Fibroblast of lung (primary cell): ENCODE measurements around the gene PRPF4. TPM values are rescaled to one million over a fixed set of nuclear protein-coding genes. Genes with fewer than 3 reads are reported as not detected.
A peak's percentile ranks its signal among the peaks of the same experiment; 100 is the strongest.

ENCODE experiments used
- DNase-seq, 2 donors: peaks; one replicate each; pipeline versions ENCODE4 v3.0.0 to v3.0.0-alpha.2; 2010; ENCODE audit warnings: low read depth in 2 of 2
- H2AFZ ChIP-seq: 2 replicates; pipeline ENCODE4 v1.5.1; 2012; ENCODE audit warnings: low read length, control low read depth, inconsistent platforms
- H3K27ac ChIP-seq: 2 replicates; pipeline ENCODE4 v1.5.1; 2011; ENCODE audit warnings: low read length, control low read depth; ENCODE audit not compliant: insufficient read depth
- H3K27me3 ChIP-seq: 2 replicates; pipeline ENCODE4 v1.5.1; 2011; ENCODE audit warnings: mild to moderate bottlenecking, low read length; ENCODE audit not compliant: control insufficient read depth, insufficient read depth
- H3K36me3 ChIP-seq: 2 replicates; pipeline ENCODE4 v1.5.1; 2011; ENCODE audit warnings: low read length; ENCODE audit not compliant: control insufficient read depth, insufficient read depth
- H3K4me1 ChIP-seq: 2 replicates; pipeline ENCODE4 v1.5.1; 2011; ENCODE audit warnings: low read length; ENCODE audit not compliant: control insufficient read depth, insufficient read depth; ENCODE audit errors: extremely low read depth
- H3K4me2 ChIP-seq: 2 replicates; pipeline ENCODE4 v1.5.1; 2011; ENCODE audit warnings: low read length, control low read depth; ENCODE audit not compliant: insufficient read depth; ENCODE audit errors: extremely low read depth
- H3K4me3 ChIP-seq, 4 experiments: fragments of 200-600 bp in 1 of 4; sonication (generic) in 1 of 4; replicated peaks in 1 of 4; 2 replicates each; pipeline ENCODE4 v1.5.1; 2011 to 2016; ENCODE audit warnings: low read length in 4 of 4, low read depth in 3 of 4, mild to moderate bottlenecking in 3 of 4, control low read depth in 2 of 4, inconsistent platforms in 1 of 4, mixed read lengths in 1 of 4; ENCODE audit not compliant: insufficient read depth in 1 of 4; ENCODE audit errors: control extremely low read depth in 1 of 4
- H3K79me2 ChIP-seq: 2 replicates; pipeline ENCODE4 v1.5.1; 2012; ENCODE audit warnings: mild to moderate bottlenecking, low read length, inconsistent platforms; ENCODE audit not compliant: control insufficient read depth, insufficient read depth
- H3K9ac ChIP-seq: 2 replicates; pipeline ENCODE4 v1.5.1; 2011; ENCODE audit warnings: mild to moderate bottlenecking, low read length, control low read depth; ENCODE audit not compliant: insufficient read depth
- H3K9me3 ChIP-seq: 2 replicates; pipeline ENCODE4 v1.5.1; 2012; ENCODE audit warnings: low read depth, low read length; ENCODE audit not compliant: control insufficient read depth, insufficient read depth
- H4K20me1 ChIP-seq: 2 replicates; pipeline ENCODE4 v1.5.1; 2011; ENCODE audit warnings: low read length; ENCODE audit not compliant: control insufficient read depth, insufficient read depth; ENCODE audit errors: extremely low read depth
- EZH2 ChIP-seq: IDR thresholded peaks from 2 replicates; pipeline ENCODE4 v1.5.1; 2012; ENCODE audit warnings: low read length, control low read depth, mild to moderate bottlenecking; ENCODE audit errors: missing control alignments
- polyA plus RNA-seq, 2 donors: library from polyadenylated mRNA; depleted of rRNA in 1 of 2; stranded (reverse) in 1 of 2; unstranded in 1 of 2; fragments of >200 nt; gene quantifications; 2 replicates each; pipeline ENCODE4 v1.2.1, GENCODE V29; 2011 to 2012; ENCODE audit warnings: missing spikeins in 1 of 2
- total RNA-seq: library from RNA; depleted of rRNA; stranded (reverse); fragments of >200 nt; gene quantifications from 2 replicates; pipeline ENCODE4 v1.2.1, GENCODE V29; 2014
- TF ChIP-seq, protein P1 (sequence below), 2 donors: IDR thresholded peaks in 1 of 2; conservative IDR thresholded peaks in 1 of 2; 1 replicate in 1 of 2; 2 replicates in 1 of 2; pipeline ENCODE4 v1.5.1; 2011 to 2012; ENCODE audit warnings: low read length in 2 of 2, control low read depth in 1 of 2, inconsistent platforms in 1 of 2, low read depth in 1 of 2, mild to moderate bottlenecking in 1 of 2

PRPF4 gene
- total and polyA plus RNA-seq, 2 donors (not counting 1 experiment from before 2014, with no cell fraction given) = 19.5 to 25.1 TPM

DNA sequence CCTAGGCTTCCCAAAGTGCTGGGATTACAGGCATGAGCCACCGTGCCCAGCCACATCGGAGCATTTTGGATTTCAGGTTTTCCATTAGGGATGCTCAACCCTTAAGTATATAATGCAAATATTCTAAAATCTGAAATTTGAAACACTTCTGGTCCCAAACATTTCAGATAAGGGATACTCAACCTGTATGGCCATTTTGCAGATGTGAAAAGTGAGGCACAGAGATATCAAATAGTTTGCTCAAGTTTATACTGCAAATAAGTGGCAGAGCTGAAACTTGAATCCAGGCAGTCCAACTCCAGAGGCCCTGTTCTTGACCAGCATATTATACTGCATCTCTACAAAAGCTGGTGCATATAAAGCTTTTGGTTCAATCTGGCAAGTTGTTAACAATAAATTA is 62.3 kb downstream of the PRPF4 start:
- H3K9me3 ChIP-seq = no peaks in the 10 kb centered on the region
- DNase-seq = no peak
- no peak overlapping the region for H3K4me3 ChIP-seq
- no peak overlapping the region for H3K9ac ChIP-seq
- H3K4me1 ChIP-seq = peaks cover 3% of the 10 kb centered on the region
- H3K27me3 ChIP-seq = no peaks in the 10 kb centered on the region
- no peaks in the 10 kb centered on the region for H3K36me3 ChIP-seq
- no peak overlapping the region for H3K27ac ChIP-seq
- no peak overlapping the region for H3K4me2 ChIP-seq
- no peaks in the 10 kb centered on the region for H3K79me2 ChIP-seq
- H4K20me1 ChIP-seq = no peaks in the 10 kb centered on the region
- TF ChIP-seq, protein P1, sequence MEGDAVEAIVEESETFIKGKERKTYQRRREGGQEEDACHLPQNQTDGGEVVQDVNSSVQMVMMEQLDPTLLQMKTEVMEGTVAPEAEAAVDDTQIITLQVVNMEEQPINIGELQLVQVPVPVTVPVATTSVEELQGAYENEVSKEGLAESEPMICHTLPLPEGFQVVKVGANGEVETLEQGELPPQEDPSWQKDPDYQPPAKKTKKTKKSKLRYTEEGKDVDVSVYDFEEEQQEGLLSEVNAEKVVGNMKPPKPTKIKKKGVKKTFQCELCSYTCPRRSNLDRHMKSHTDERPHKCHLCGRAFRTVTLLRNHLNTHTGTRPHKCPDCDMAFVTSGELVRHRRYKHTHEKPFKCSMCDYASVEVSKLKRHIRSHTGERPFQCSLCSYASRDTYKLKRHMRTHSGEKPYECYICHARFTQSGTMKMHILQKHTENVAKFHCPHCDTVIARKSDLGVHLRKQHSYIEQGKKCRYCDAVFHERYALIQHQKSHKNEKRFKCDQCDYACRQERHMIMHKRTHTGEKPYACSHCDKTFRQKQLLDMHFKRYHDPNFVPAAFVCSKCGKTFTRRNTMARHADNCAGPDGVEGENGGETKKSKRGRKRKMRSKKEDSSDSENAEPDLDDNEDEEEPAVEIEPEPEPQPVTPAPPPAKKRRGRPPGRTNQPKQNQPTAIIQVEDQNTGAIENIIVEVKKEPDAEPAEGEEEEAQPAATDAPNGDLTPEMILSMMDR (conservative IDR thresholded peaks at IDR 0.05 in 1 of 2, IDR thresholded peaks at IDR 0.05 in 1 of 2; ENCODE audit: low read depth in 1 of 2, low read length in 2 of 2) = no peak
- TF ChIP-seq EZH2 = no peak
- H2AFZ ChIP-seq = no peak overlapping the region

GRCh38 chr9:113340011-113340699 is 64.7 kb downstream of the PRPF4 start, which contains the start of gene WDR31:
Gene WDR31 (minus strand): TSS chr9:113340275. CDS start chr9:113332022, 8,253 bp downstream.
- H3K4me1 ChIP-seq = peaks cover 3% of the 10 kb centered on the region
- TF ChIP-seq EZH2 = no peak
- TF ChIP-seq, protein P1 (conservative IDR thresholded peaks at IDR 0.05 in 1 of 2, IDR thresholded peaks at IDR 0.05 in 1 of 2; ENCODE audit: low read depth in 1 of 2, low read length in 2 of 2) = no peak
- peak; percentile 89 to 92 for DNase-seq
- peak within 1 kb of the TSS; percentile 86 for H3K4me2 ChIP-seq
- peak within 1 kb of the TSS; percentile 97 for H2AFZ ChIP-seq
- H3K27ac ChIP-seq = peak within 1 kb of the TSS; percentile 64
- H3K79me2 ChIP-seq = no peaks in the 10 kb centered on the region
- no peaks in the 10 kb centered on the region for H3K9me3 ChIP-seq
- no peaks in the 10 kb centered on the region for H3K27me3 ChIP-seq
- H3K4me3 ChIP-seq = peak within 1 kb of the TSS; percentile 76 to 89 (median 88)
- peak within 1 kb of the TSS; percentile 55 for H3K9ac ChIP-seq
- H3K36me3 ChIP-seq = no peaks in the 10 kb centered on the region
- H4K20me1 ChIP-seq = no peaks in the 10 kb centered on the region

GRCh38 chr9:113341712-113342410 is 66.4 kb downstream of the PRPF4 start:
- Histone ChIP-seq H3K4me2 (no peak overlapping the region), H4K20me1 (no peaks in the 10 kb centered on the region), H2AFZ (no peak overlapping the region), H3K36me3 (no peaks in the 10 kb centered on the region), H3K4me1 (peaks cover 3% of the 10 kb centered on the region), H3K27me3 (no peaks in the 10 kb centered on the region), H3K4me3 (no peak overlapping the region), H3K27ac (no peak overlapping the region), H3K79me2 (no peaks in the 10 kb centered on the region), H3K9me3 (no peaks in the 10 kb centered on the region), H3K9ac (no peak overlapping the region)
- TF ChIP-seq, protein P1 (conservative IDR thresholded peaks at IDR 0.05 in 1 of 2, IDR thresholded peaks at IDR 0.05 in 1 of 2; ENCODE audit: low read depth in 1 of 2, low read length in 2 of 2) = no peak
- no peak for TF ChIP-seq EZH2
- DNase-seq = no peak
